ENCODE data around the gene RRP12. TPM values are rescaled to one million over a fixed set of nuclear protein-coding genes. Genes with fewer than 3 reads are reported as not detected.
A peak's percentile ranks its signal among the peaks of the same experiment; 100 is the strongest.

RRP12 gene
- total and polyA plus RNA-seq, 9 of the 15 experiments (the other 6 are each of a cell fraction or from before 2014, with no cell fraction given) = 4.6 to 68.2 (median 21.8) TPM

- FAIRE-seq = no peak
- in situ Hi-C loops (cut with MboI) = no loop called here
- peak; percentile 13; the same call in 2 of the 3 replicates for ATAC-seq
- no peak overlapping the region for H2AFZ ChIP-seq (ENCODE audit: low read depth, low read length)
- H3K79me2 ChIP-seq (ENCODE audit: control insufficient read depth, insufficient read depth, low read length) = peaks cover 36% of the 10 kb centered on the region
- intact Hi-C loops (cut with micrococcal nuclease) = no loop called here
- ChIA-PET CTCF (ENCODE audit: low intra/inter-chr PET ratio) (no interaction called here), POLR2A (interaction anchor here (0.5 to 1.4 kb wide), 5 partner anchors 7 to 213 kb away, joined by 3 to 4 read pairs (median 3); no protein-coding TSS in a partner anchor)
- peak in 3 of 4 experiments; percentile 20 to 57 (median 48) for DNase-seq (ENCODE audit: extremely low read depth in 1 of 4, low spot score in 3 of 4)
- H3K9ac ChIP-seq (ENCODE audit: insufficient read depth in 1 of 2, low read depth in 2 of 2, low read length in 2 of 2) = peak overlapping the region in 1 of 2 experiments; percentile 10; a peak in 1 of 4 replicates
- H3K27me3 ChIP-seq (ENCODE audit: control insufficient read depth in 2 of 2, insufficient read depth in 2 of 2, low read length in 2 of 2) = no peaks in the 10 kb centered on the region
- no peak overlapping the region for H3K4me3 ChIP-seq
- H3K4me2 ChIP-seq (ENCODE audit: insufficient read depth, low read length) = no peak overlapping the region
- 0 out of 3 replicates have a peak overlapping the region, but pooled peaks have one; percentile 16 for H3K27ac ChIP-seq (ENCODE audit: extremely low read depth, low read depth, low read length)
- H4K20me1 ChIP-seq (replicated peaks; ENCODE audit: control insufficient read depth, insufficient read depth, low read length) = no peaks in the 10 kb centered on the region
- no TSS peak for BruUV-seq (replicated peaks)
- no peaks in the 10 kb centered on the region for H3K9me3 ChIP-seq (replicated peaks; ENCODE audit: control insufficient read depth, insufficient read depth, low read depth, low read length)
- no peaks in the 10 kb centered on the region for H3K9me1 ChIP-seq (ENCODE audit: control insufficient read depth, insufficient read depth, low read length)
- H3K36me3 ChIP-seq (ENCODE audit: control insufficient read depth, insufficient read depth, low read length) = peaks cover 21% of the 10 kb centered on the region
- WGBS (ENCODE audit: insufficient coverage, low coverage, missing lambda C conversion rate) = 38% methylated on average over 6 of the region's 7 CpGs
- peaks cover 19 to 29% of the 10 kb centered on the region in 2 experiments for H3K4me1 ChIP-seq (replicated peaks in 1 of 2; ENCODE audit: control insufficient read depth in 2 of 2, insufficient read depth in 2 of 2, low read length in 2 of 2)
- TF ChIP-seq WHSC1 (IDR thresholded peaks at IDR 0.05; ENCODE audit: low read length) (no peak), TCF7L2 (IDR thresholded peaks at IDR 0.05; ENCODE audit: low read depth, low read length) (no peak), TCF3 (CRISPR knock-in tag; IDR thresholded peaks at IDR 0.05) (peak; percentile 78), PKNOX1 (IDR thresholded peaks at IDR 0.05) (peak; percentile 13; the same call in 1 of the 2 replicates), ETS1 (conservative IDR thresholded peaks at IDR 0.05; ENCODE audit: control insufficient read depth, low read depth, low read length) (no peak), HOMEZ (CRISPR knock-in tag; IDR thresholded peaks at IDR 0.05) (no peak), E2F8 (IDR thresholded peaks at IDR 0.05; ENCODE audit: low read depth, partially characterized antibody) (no peak), CHD2 (IDR thresholded peaks at IDR 0.05; ENCODE audit: low read depth, low read length) (no peak), STAT5A (IDR thresholded peaks at IDR 0.05; ENCODE audit: borderline replicate concordance, low read length) (peak; percentile 35; the same call in 1 of the 2 replicates)
Observed at GRCh38 chr10:97327348-97328294, 73.5 kb downstream of the RRP12 start.

Measured in K562 (cell line).